HG03469 (cell line): ENCODE results near the gene RPS21.
"Not testable (repeated sequence)": the region's sequence is repeated elsewhere in the genome, so short reads cannot be mapped to it uniquely, and the experiment has no call there.

ENCODE experiments used
- ATAC-seq: cut with Tn5 transposase; IDR thresholded peaks from one replicate; pipeline ENCODE4 v1.9.1; 2021; ENCODE audit warnings: mild to moderate bottlenecking, moderate library complexity, moderate number of reproducible peaks; ENCODE audit not compliant: unreplicated experiment

The RPS21 gene

GRCh38 chr20:62423326-62423706 lies 36.4 kb downstream of the RPS21 start:
- ATAC-seq: no peak

GRCh38 chr20:62424249-62425107 lies 37.6 kb downstream of the RPS21 start:
- no peak for ATAC-seq

- ATAC-seq: no peak
Measured at GRCh38 chr20:62425281-62426058, 38.6 kb downstream of the RPS21 start.

- not testable (repeated sequence) for ATAC-seq
Measured at GRCh38 chr20:62426059-62426348, 39.1 kb downstream of the RPS21 start.

- ATAC-seq: no peak
Measured at GRCh38 chr20:62426699-62427131, 39.8 kb downstream of the RPS21 start.

- no peak for ATAC-seq
Measured at GRCh38 chr20:62427172-62428001, 40.5 kb downstream of the RPS21 start, which contains the start of gene RBBP8NL. TSS of gene RBBP8NL (minus strand) at chr20:62427539. CDS start at chr20:62419647, 7,892 bp downstream.

GRCh38 chr20:62428002-62428372 lies 41.1 kb downstream of the RPS21 start:
- no peak for ATAC-seq

GRCh38 chr20:62428396-62429295 lies 41.7 kb downstream of the RPS21 start:
- ATAC-seq: no peak

GRCh38 chr20:62429455-62430310 lies 42.8 kb downstream of the RPS21 start:
- no peak for ATAC-seq

GRCh38 chr20:62430311-62430853 lies 43.5 kb downstream of the RPS21 start:
- no peak for ATAC-seq

GRCh38 chr20:62430866-62431447 lies 44.1 kb downstream of the RPS21 start:
- no peak for ATAC-seq

GRCh38 chr20:62433658-62434497 lies 47.0 kb downstream of the RPS21 start:
- ATAC-seq: no peak

GRCh38 chr20:62436692-62437091 lies 49.8 kb downstream of the RPS21 start:
- no peak for ATAC-seq

GRCh38 chr20:62437496-62437895 lies 50.6 kb downstream of the RPS21 start:
- ATAC-seq: no peak

GRCh38 chr20:62437927-62438326 lies 51.0 kb downstream of the RPS21 start:
- ATAC-seq: no peak
